Smooth muscle cell (in vitro differentiated cells): Measurements from ENCODE around the gene GAPVD1. TPM values are rescaled to one million over a fixed set of nuclear protein-coding genes. Genes with fewer than 3 reads are reported as not detected.

Experiments
- DNase-seq: peaks from one replicate; lab custom pipeline; 2025; ENCODE audit not compliant: unreplicated experiment; lab: John Stamatoyannopoulos, UW
- H2AFZ ChIP-seq: fragments of 200-600 bp; sonication (generic); 2 replicates; pipeline ENCODE4 v1.6.0; 2016; ENCODE audit warnings: antibody characterized with exemption, low read depth, mild to moderate bottlenecking
- H3F3A ChIP-seq: fragments of 200-600 bp; sonication (generic); 2 replicates; pipeline ENCODE4 v1.6.0; 2017; ENCODE audit warnings: antibody characterized with exemption, low read depth
- H3K27ac ChIP-seq: fragments of 200-600 bp; sonication (generic); 2 replicates; pipeline ENCODE4 v1.5.1; 2016; ENCODE audit warnings: low read depth, mild to moderate bottlenecking
- H3K27me3 ChIP-seq: fragments of 200-600 bp; sonication (generic); 2 replicates; pipeline ENCODE4 v1.6.1; 2016; ENCODE audit warnings: low read depth, mild to moderate bottlenecking
- H3K36me3 ChIP-seq: fragments of 200-600 bp; sonication (generic); 2 replicates; pipeline ENCODE4 v1.5.1; 2016; ENCODE audit warnings: low read depth
- H3K4me1 ChIP-seq: fragments of 200-600 bp; sonication (generic); 2 replicates; pipeline ENCODE4 v1.5.1; 2016; ENCODE audit warnings: low read depth
- H3K4me2 ChIP-seq: fragments of 200-600 bp; sonication (generic); 2 replicates; pipeline ENCODE4 v1.6.0; 2016; ENCODE audit warnings: mild to moderate bottlenecking
- H3K4me3 ChIP-seq: fragments of 200-600 bp; sonication (generic); 2 replicates; pipeline ENCODE4 v1.5.1; 2016; ENCODE audit warnings: mild to moderate bottlenecking
- H3K79me2 ChIP-seq: fragments of 200-600 bp; sonication (generic); 2 replicates; pipeline ENCODE4 v1.6.0; 2016; ENCODE audit warnings: low read depth, mild to moderate bottlenecking
- H3K9ac ChIP-seq: fragments of 200-600 bp; sonication (generic); 2 replicates; pipeline ENCODE4 v1.6.0; 2016; ENCODE audit warnings: low read depth
- H3K9me3 ChIP-seq: fragments of 200-600 bp; sonication (generic); replicated peaks from 2 replicates; pipeline ENCODE4 v1.5.1; 2016; ENCODE audit warnings: low read depth
- H4K20me1 ChIP-seq: fragments of 200-600 bp; sonication (generic); 2 replicates; pipeline ENCODE4 v1.6.0; 2016; ENCODE audit warnings: low read depth
- WGBS: methylation state at CpG from one replicate; pipeline ENCODE4 v1.1.7; 2016; ENCODE audit warnings: low lambda C conversion rate; 5-methylcytosine and 5-hydroxymethylcytosine counted together
- polyA plus RNA-seq: library from polyadenylated mRNA; unstranded; fragments of >200 nt; fragmentation: Nextera tagmentation; extraction: Ambion mirVana; gene quantifications from 2 replicates; pipeline ENCODE4 v1.2.1, GENCODE V29; 2016
- total RNA-seq: library from RNA; depleted of rRNA; stranded (reverse); fragments of >200 nt; gene quantifications from 2 replicates; pipeline ENCODE4 v1.2.3, GENCODE V29; 2014
- TF ChIP-seq, protein P1 (sequence below): fragments of 200-600 bp; sonication (generic); IDR thresholded peaks from 2 replicates; pipeline ENCODE4 v1.5.1; 2017; ENCODE audit warnings: borderline replicate concordance, mild to moderate bottlenecking, antibody characterized with exemption; ENCODE audit not compliant: insufficient read depth, poor library complexity, severe bottlenecking

The GAPVD1 gene
- total and polyA plus RNA-seq, 2 experiments from 2014 or later: 22.3 to 56.4 TPM

DNA sequence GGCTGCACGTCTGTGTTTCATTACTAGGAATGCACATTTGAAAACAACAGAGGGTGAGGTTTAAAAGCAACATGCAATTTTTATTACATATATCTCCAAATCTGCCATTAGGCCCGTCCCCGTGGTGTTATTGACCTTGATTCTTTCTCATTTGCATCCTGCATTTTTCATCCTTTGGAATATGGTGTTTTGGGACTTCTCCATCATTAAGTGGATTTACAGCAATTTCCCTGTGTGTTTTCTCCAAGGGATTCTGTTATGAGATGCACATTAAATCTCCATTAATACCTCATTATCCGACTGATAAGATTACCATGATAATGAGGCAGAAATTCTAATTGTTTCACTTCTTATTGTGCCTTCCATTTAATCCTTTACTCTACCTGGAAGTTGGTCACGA is 117.6 kb downstream of the GAPVD1 start:
- no peaks in the 10 kb centered on the region for H3K9me3 ChIP-seq
- H3F3A ChIP-seq: no peaks in the 10 kb centered on the region
- H3K4me3 ChIP-seq: no peak overlapping the region
- no peaks in the 10 kb centered on the region for H3K79me2 ChIP-seq
- DNase-seq: no peak
- no peak overlapping the region for H3K27ac ChIP-seq
- no peak overlapping the region for H2AFZ ChIP-seq
- 83% methylated on average over 5 of the region's 5 CpGs for WGBS
- H3K27me3 ChIP-seq: no peaks in the 10 kb centered on the region
- H3K36me3 ChIP-seq: no peaks in the 10 kb centered on the region
- no peaks in the 10 kb centered on the region for H4K20me1 ChIP-seq
- H3K9ac ChIP-seq: no peak overlapping the region
- no peak overlapping the region for H3K4me2 ChIP-seq
- TF ChIP-seq, protein P1, sequence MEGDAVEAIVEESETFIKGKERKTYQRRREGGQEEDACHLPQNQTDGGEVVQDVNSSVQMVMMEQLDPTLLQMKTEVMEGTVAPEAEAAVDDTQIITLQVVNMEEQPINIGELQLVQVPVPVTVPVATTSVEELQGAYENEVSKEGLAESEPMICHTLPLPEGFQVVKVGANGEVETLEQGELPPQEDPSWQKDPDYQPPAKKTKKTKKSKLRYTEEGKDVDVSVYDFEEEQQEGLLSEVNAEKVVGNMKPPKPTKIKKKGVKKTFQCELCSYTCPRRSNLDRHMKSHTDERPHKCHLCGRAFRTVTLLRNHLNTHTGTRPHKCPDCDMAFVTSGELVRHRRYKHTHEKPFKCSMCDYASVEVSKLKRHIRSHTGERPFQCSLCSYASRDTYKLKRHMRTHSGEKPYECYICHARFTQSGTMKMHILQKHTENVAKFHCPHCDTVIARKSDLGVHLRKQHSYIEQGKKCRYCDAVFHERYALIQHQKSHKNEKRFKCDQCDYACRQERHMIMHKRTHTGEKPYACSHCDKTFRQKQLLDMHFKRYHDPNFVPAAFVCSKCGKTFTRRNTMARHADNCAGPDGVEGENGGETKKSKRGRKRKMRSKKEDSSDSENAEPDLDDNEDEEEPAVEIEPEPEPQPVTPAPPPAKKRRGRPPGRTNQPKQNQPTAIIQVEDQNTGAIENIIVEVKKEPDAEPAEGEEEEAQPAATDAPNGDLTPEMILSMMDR: no peak
- no peaks in the 10 kb centered on the region for H3K4me1 ChIP-seq

- WGBS: 89% methylated on average over 8 of the region's 8 CpGs
Observed at GRCh38 chr9:125380406-125380805, 118.8 kb downstream of the GAPVD1 start.

DNA sequence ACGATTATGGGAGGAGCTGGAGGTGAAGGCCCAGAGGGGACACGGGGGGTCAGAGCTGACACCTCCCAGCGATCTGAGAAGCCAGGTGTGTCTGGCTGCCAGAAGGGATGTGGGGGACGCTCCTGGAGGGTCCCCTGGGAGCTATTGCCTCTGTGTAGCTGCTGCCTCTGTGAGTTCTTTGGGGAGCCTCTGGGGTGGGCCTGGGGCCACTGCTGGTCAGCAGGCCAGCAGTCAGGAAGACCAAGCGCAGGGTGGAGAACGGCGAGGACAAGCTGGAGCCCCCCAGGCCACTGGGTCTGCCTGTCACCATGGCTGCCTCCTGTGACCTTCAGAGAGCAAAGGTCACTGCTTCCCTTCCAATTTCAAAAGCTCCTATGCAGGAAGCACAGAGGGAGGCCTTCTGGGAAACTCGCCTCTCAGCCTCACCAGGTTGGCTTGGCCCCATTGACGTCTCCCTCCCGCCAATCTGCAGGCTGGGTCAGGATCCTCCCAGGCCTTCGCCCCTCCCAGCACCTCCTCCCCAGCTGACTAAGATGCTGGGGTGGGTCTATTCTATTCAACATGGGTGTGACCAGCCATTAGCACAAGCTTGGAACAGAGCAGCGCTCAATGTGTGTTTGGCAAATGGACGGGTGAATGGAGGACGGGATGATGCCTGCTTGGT is 126.4 kb downstream of the GAPVD1 start:
- H3K9me3 ChIP-seq: no peaks in the 10 kb centered on the region
- DNase-seq: no peak
- no peaks in the 10 kb centered on the region for H3K4me1 ChIP-seq
- no peak overlapping the region for H3K4me2 ChIP-seq
- H3K9ac ChIP-seq: no peak overlapping the region
- H2AFZ ChIP-seq: no peak overlapping the region
- H3K36me3 ChIP-seq: no peaks in the 10 kb centered on the region
- H3K27me3 ChIP-seq: no peaks in the 10 kb centered on the region
- H3K4me3 ChIP-seq: no peak overlapping the region
- 90% methylated on average over 14 of the region's 14 CpGs for WGBS
- TF ChIP-seq, protein P1: no peak
- H4K20me1 ChIP-seq: no peaks in the 10 kb centered on the region
- no peaks in the 10 kb centered on the region for H3K79me2 ChIP-seq
- H3K27ac ChIP-seq: no peak overlapping the region
- H3F3A ChIP-seq: no peaks in the 10 kb centered on the region

More at GRCh38 chr9:125380406-125380805, 118.8 kb downstream of the GAPVD1 start:
- Histone ChIP-seq H3K27ac (no peak overlapping the region), H3K27me3 (no peaks in the 10 kb centered on the region), H3K79me2 (no peaks in the 10 kb centered on the region), H3K36me3 (no peaks in the 10 kb centered on the region), H3K4me3 (no peak overlapping the region), H3K4me2 (no peak overlapping the region), H4K20me1 (no peaks in the 10 kb centered on the region), H2AFZ (no peak overlapping the region), H3K9ac (no peak overlapping the region), H3K4me1 (no peaks in the 10 kb centered on the region), H3K9me3 (no peaks in the 10 kb centered on the region), H3F3A (no peaks in the 10 kb centered on the region)
- DNase-seq: no peak
- TF ChIP-seq, protein P1: no peak

DNA sequence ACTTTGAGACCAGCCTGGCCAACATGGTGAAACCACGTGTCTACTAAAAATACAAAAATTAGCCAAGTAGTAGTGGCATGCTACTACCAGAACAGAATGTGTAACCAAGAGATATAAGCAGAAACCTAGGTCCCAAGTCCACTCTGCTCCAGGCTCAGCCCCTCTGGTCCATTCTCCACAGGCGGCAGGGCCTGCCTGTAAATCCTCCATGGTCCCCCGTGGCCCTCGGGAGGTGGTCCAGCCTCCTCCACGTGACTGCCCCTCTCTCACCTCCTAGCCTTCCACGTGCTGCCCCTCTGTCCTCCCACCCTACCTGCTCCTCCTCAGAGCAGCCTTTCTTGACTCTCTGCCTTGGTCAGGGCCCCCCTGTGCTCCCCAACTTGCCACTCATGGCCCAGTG is 127.4 kb downstream of the GAPVD1 start:
- H3K27ac ChIP-seq: no peak overlapping the region
- no peaks in the 10 kb centered on the region for H3K4me1 ChIP-seq
- no peak overlapping the region for H2AFZ ChIP-seq
- H3K4me2 ChIP-seq: no peak overlapping the region
- H3K36me3 ChIP-seq: no peaks in the 10 kb centered on the region
- H3K27me3 ChIP-seq: no peaks in the 10 kb centered on the region
- WGBS: 69% methylated on average over 6 of the region's 6 CpGs
- H3K79me2 ChIP-seq: no peaks in the 10 kb centered on the region
- H4K20me1 ChIP-seq: no peaks in the 10 kb centered on the region
- H3K4me3 ChIP-seq: no peak overlapping the region
- H3K9ac ChIP-seq: no peak overlapping the region
- TF ChIP-seq, protein P1: no peak
- DNase-seq: no peak
- H3K9me3 ChIP-seq: no peaks in the 10 kb centered on the region
- H3F3A ChIP-seq: no peaks in the 10 kb centered on the region
